MM.1S (cell line): ENCODE data around the gene GDPD5.

Experiments
- EZH2 ChIP-seq: fragments of 300-600 bp; sonication (generic); optimal IDR thresholded peaks from 2 replicates; pipeline ENCODE3; 2017; ENCODE audit warnings: low read depth, mild to moderate bottlenecking, antibody characterized with exemption, low read length, mixed read lengths
- EZH2phosphoT487 ChIP-seq: fragments of 300-600 bp; sonication (generic); IDR thresholded peaks from 2 replicates; pipeline ENCODE4 v1.6.1; 2018; ENCODE audit warnings: antibody characterized with exemption, low read length
- TF ChIP-seq, protein P1 (sequence below): fragments of 300-600 bp; sonication (generic); IDR thresholded peaks from 2 replicates; pipeline ENCODE4 v1.5.1; 2016; ENCODE audit warnings: antibody characterized with exemption, low read length, mixed read lengths

- TF ChIP-seq EZH2 (no peak), EZH2phosphoT487 (no peak)
- TF ChIP-seq, protein P1, sequence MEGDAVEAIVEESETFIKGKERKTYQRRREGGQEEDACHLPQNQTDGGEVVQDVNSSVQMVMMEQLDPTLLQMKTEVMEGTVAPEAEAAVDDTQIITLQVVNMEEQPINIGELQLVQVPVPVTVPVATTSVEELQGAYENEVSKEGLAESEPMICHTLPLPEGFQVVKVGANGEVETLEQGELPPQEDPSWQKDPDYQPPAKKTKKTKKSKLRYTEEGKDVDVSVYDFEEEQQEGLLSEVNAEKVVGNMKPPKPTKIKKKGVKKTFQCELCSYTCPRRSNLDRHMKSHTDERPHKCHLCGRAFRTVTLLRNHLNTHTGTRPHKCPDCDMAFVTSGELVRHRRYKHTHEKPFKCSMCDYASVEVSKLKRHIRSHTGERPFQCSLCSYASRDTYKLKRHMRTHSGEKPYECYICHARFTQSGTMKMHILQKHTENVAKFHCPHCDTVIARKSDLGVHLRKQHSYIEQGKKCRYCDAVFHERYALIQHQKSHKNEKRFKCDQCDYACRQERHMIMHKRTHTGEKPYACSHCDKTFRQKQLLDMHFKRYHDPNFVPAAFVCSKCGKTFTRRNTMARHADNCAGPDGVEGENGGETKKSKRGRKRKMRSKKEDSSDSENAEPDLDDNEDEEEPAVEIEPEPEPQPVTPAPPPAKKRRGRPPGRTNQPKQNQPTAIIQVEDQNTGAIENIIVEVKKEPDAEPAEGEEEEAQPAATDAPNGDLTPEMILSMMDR, result no peak
Measured at GRCh38 chr11:75430714-75431532, 94.8 kb downstream of the GDPD5 start.
